GM21723 (cell line): ENCODE results near the gene KCTD10.

Source experiments
- ATAC-seq: cut with Tn5 transposase; IDR thresholded peaks from one replicate; pipeline ENCODE4 v1.9.1; 2021; ENCODE audit warnings: mild to moderate bottlenecking, moderate library complexity; ENCODE audit not compliant: unreplicated experiment

KCTD10 gene, protein sequence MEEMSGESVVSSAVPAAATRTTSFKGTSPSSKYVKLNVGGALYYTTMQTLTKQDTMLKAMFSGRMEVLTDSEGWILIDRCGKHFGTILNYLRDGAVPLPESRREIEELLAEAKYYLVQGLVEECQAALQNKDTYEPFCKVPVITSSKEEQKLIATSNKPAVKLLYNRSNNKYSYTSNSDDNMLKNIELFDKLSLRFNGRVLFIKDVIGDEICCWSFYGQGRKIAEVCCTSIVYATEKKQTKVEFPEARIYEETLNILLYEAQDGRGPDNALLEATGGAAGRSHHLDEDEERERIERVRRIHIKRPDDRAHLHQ

DNA sequence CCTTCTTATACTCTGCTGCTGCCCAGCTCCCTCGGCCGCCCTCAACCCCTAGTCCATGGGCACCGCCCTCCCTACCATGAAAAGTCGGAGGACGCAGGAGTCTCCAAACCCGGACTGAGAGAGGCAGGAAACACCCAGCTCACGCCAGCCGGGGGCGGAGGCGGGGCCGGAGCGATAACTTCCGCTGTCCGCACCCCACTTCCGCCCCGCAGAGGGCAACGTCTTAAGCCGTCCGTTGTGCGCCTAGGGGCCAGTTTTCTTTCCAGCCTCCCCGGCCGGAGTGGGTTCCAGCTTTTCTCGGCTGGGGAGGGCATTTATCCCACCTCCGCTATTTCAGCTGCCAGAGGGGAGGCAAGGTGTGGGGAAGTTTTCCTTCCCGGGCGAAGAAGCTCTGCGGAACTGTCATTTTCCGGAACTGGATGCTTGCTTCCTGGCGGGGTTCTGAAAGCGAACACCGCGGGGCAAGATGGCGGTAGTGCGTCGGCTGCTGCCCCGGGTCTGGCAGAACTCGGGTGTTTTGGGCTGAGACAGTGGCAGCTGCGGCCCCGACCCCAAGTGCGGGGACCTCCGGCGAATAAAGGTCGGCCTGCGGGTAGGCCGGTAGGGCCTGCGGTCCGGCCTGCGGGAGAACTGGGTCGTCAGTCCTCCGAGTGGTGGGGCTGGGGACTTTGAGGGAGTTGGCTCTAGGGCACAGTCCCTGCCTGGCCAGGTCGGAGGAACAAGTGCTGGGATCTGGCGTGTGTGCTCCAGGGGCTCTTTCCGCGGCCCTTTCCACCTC lies at the start of gene KCTD10, which contains the start of gene UBE3B:
Gene KCTD10 (minus strand): TSS at position 116 of the 778 bp plus-strand sequence. CDS start 38 bp downstream, at position 78.
Gene UBE3B (plus strand): TSS at position 450 of the 778 bp plus-strand sequence. CDS start 5,918 bp downstream, outside the sequence.
- ATAC-seq = peak; percentile 93

DNA sequence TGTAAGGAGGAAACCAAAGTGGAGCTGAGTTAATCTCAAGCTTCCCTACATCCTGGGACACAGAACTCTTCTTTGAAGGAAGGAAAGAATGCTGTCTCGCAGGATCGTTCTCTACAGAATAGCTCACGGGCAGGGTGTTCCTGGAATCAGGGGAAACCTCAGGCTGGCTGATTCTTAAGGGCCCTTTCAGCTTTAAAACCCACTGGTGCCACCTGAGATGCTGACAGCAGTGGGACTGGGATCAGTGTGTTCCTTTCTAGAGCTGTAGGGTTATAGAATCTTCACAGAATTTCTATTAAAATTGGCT lies 48.1 kb upstream of the KCTD10 start:
- ATAC-seq = no peak

DNA sequence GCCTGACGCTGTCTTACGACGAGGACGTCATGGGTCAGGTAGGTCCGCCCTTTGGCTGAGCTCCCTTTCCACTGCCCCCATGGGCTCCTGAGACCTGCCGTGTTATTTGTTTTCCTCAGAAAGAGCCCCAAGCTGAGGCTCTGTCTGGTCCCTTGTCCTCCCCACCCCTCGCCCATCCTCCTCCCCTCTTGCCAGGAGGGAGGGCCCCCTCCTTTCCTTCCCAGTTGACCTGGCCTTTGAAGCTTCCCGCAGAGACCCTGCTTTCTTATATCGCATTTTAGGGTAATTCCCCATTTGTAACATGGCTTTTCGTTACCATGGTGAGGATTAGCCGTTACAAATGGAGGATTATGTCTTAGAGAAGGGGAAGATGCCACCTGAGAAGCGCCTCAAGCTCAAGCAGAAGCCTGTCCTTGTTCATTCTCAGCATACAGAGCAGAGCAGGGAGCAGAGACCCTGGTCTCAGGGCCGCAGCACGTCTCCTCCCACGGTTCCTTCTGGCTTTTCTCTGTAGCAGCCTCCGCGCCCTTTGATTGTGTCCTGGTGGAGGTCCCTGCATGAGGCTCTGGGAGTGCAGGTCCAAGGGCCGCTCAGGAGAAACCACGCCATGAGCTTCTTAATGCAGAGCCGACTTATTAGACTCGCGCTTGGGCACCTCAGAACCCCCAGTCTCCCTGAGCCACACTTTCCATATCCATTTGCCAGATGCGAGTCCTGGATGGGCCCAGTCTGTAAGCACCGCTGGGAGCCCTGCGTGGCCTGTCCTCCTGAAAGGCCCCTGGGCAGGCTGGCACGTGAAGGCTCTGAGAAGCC lies 47.6 kb upstream of the KCTD10 start:
- no peak for ATAC-seq

DNA sequence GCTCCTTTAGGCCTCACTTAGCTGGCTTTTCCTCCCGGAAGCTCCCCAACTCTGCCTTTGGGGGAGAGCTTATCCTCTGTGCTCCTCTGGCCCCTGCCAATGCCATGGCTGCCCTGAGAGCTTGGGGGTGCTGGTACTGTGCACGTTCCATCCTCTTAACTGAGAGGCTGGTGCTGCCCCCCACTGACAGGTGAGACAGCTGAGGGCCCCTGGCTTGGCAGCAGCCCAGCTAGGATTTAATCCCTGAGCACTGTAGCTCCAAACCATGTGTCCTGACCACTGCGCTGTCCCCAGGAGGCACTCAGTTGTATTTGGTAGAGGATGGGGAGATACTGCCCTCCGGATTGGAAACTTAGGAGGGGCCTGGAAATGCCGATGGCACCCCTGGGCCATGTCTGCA lies 46.4 kb upstream of the KCTD10 start:
- ATAC-seq = no peak

DNA sequence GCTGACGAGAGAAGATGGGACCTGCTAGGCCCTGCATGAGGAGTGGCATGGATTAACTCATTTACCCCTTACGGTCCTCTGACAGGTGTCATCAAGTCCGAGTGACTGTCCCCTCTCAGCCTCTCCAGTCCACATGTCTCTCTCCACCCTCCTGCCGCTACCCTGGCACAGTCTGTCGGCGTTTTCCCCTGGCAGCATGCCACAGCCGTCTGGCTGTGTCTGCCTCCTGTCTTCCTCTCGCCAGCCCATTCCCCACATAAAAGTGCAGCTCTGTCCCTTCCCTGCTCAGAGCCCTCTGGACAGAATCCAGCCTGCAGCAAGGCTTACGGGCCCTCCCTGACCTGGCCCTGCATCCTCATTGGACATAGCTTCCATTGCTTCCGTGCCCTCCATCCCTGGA lies 46.0 kb upstream of the KCTD10 start:
- ATAC-seq = no peak

DNA sequence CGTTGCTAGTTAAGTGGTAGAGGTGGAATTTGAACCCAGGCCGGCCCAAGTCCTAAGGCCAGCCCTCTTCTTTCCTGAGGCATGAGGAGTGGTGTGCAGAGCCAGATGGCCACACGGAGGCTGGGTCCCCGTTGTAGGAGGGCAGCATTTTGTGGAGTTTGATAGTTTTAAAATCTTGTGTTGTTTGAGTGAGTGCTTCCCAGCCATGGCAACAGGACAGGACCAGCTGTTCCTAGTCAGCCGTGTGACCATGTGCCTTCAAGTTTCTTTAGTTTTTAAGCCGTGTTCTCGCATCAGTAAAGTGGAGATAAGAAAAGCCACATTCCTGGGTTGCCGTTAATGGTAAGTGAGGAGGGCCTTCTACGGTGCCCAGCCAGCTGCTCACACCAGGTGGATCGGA lies 44.7 kb upstream of the KCTD10 start:
- no peak for ATAC-seq

DNA sequence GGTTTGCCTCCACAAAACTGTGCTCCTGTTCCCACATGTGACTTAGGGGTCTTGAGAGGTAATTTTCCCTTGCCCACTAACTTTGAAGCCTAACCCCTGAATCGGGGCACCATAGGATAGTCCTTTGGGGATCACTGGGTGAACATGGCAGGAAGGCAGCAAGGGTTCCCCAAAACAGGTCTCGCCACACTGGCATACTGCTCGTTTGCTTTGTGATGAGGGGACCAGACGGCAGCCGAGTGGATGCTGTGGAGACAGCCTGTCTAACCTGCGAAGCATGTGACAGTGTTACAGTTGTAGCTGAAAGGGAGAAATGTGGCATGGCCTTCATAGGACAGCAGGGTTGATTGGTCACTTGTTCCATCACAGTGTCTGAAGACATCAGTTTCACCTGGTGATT lies 42.7 kb upstream of the KCTD10 start:
- ATAC-seq = no peak

DNA sequence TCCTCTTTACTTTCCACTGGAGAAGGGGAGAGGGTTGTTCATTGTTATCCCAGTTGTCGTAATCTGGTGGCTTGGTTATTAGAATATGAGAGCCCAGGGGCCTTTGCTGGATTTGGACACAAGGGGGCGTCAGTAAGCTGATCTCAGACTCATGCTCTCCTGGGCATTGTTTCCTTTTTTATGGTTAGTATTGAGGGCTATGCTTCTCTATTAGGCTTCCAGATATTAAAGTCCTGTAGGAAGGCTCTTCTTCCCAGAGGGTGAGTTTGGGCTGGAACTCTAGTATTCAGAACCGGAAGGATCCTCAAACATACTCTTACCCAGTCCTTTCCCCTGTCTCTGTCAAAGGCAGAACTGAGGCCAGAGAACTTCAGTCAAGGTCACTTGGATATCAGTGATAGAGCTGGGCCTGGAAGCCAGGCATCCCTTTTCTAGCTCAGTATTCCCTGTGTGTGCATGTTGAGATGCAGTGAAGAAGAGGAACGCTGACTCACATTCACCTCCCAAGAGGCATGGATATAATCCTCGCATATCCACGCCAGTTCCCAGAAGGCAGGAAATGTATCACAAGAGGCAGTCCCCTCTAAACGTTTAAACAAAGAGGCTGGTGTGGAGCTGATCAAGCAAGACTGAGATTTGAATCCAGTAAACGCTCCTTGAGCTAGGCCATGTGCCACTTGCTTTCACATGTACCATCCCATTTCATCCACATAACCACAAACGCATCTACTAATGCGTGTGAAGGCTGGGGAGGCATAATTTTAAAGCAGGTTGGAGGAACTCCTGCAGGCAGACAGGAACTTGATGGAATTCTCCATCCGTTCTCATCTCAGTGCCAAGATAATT lies 41.9 kb upstream of the KCTD10 start:
- no peak for ATAC-seq

DNA sequence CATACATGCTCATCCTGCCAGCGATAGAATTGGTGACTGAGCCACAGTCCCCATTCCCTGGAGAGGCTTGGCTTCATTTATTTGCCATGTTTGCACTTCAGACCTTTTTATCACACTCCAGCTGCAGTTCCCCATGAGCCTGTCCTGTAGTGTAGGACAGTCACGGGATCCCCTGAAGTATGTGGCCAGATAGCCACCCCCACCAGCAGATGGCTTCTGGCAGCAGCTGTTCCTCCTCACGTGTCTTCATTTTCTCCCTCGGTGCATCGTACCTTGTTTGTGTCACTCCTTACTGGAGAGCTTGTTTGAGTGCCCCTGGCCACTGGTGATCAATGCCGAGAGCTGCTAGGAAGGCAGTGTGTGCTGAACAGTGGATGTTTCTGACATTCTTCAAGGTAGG lies 40.5 kb upstream of the KCTD10 start:
- ATAC-seq = no peak

DNA sequence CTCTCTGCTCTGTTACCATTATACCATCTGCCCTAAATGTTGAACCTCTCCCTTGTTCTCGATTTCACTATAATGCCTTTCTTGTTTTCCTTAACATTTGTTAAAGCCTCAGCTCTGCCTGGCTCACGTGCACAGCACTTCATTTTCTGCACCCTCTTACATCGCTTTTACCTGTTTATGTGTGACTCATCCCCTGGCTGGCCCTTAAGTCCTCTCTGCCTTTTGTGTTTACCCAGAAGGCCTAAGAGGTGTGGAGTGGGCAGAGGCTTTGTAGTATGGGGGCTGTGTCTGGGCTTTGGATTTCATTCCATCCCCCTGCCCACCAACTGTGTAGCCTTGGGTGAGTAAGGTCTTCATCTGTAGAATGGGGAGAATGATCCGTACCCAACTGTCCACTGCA lies 36.9 kb upstream of the KCTD10 start:
- ATAC-seq = no peak

DNA sequence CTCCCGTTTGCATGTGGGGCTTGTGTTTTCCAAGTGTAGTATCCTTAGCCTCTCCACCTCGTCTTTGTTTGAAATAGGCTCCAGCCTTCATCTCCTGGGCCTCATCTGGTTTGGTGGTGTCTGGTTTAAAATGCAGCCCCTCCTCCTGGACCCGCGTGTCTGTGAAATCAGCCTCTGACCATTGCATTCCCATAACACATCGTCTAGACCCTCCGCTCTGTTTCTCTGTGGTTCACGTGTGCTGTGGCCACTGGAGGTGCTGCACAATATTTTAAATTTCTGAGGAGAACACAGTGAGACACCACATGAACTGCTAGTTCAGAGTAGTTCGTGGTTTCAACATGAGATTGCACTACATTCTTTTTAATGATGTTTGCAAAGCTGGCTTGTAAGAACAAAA lies 36.0 kb upstream of the KCTD10 start:
- no peak for ATAC-seq

DNA sequence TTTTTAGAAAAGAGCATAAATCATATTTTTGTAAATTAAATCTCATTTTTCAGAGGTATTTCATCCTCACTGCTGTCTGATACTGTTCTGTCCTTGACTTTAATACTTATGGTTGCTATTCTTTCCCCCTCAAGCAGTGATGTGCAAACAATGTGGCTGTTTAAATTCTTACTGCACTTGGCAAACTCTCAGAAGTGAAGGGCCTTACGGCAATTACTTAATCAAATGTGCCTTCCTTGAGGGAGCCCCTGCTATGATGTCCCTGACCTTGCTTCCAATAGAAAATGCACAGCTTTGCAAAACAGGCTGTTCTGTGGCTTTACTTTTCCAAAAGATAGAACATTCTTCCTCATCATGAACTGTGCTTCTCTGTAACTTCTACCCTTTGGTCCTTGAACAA lies 35.5 kb upstream of the KCTD10 start:
- no peak for ATAC-seq

DNA sequence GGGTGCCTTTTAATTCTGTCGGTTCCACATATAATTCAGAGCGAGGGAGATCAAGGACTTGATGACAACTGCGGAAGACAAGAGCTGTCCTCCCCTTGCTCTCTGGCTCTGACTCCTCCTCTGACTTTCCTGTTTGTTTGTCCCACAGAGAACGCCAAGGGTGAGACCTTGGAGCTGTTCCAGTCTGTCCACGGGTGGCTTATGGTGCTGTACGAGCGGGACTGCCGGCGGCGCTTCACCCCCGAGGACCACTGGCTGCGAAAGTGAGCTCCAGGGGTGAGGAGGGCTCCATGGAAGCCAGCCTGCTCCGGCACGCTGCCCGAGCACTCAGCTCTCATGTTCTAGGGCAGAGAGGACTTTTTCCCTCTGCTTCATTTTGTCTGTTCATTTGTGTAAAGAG lies 33.1 kb upstream of the KCTD10 start:
- no peak for ATAC-seq

DNA sequence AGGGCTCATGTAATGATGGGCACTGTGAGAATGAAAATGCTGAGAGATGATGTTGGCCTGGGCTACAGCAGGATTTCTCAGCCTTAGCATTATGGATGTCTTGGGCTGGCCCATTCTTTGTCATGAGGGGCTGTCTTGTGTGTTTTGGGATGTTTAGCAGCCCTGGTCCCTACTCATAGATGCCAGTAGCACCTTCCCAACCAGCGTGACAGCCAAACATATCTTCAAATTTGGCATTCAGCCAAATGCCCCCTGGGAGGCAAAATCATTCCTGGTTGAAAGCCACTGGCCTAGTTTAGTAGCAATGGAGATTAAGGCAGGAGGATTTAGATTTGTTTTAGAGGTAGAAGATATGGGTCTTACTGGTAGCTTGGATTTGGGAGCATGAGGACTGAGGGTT lies 27.0 kb upstream of the KCTD10 start:
- ATAC-seq = no peak

DNA sequence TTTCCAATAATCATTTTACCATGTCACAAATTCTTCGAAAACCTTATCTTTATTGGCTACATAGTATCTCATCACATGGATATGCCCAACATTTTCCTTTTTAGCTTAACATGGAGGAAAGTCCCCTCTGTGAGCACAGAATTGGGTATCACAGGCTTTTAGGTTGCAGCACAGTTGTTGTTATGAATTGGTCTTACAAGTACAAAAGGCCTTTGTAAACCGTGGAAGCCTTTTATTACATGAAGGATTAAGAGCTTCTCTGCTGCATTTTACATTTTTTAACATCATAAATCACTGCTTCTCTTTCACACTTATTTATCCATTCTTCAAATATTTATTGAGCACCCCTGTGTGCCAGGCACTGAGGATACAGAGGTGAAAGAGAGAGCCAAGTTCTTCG lies 26.5 kb upstream of the KCTD10 start:
- ATAC-seq = no peak

DNA sequence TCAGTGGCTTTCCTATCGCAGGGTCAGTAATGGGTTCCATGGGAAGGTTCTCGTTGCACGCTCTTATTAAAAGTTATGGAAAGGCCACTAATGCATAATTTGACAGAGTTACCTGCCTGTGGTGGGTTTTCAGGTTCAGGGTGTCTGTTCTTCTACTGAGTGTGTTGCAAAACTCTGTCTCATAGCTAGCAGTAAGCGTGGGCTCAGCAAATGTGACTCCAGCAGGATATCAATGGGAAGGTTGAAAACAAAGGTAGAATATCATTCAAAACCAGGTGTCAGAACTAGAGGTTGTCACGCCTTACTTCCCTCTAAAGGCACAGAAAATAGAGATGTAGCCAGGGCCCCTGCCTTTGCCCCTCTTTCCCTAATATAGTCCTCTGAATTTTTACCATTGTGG lies 25.2 kb upstream of the KCTD10 start:
- no peak for ATAC-seq

DNA sequence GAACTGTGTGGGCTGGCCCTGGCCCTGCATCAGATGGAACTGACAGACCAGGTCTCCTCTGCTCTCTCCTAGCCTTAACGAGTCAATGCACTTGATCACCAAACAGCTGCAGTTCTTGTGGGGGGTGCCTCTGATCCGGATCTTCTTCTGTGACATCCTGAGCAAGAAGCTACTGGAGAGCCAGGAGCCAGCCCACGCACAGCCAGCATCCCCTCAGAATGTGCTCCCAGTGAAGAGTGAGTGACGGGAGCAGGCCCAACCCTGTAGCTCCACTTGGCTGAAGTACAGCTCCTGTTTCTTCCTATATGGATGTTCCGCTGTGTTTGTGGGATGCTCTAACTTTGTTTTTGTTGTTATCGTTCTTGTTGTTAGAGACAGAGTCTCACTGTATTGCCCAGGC lies 24.2 kb upstream of the KCTD10 start:
- no peak for ATAC-seq

DNA sequence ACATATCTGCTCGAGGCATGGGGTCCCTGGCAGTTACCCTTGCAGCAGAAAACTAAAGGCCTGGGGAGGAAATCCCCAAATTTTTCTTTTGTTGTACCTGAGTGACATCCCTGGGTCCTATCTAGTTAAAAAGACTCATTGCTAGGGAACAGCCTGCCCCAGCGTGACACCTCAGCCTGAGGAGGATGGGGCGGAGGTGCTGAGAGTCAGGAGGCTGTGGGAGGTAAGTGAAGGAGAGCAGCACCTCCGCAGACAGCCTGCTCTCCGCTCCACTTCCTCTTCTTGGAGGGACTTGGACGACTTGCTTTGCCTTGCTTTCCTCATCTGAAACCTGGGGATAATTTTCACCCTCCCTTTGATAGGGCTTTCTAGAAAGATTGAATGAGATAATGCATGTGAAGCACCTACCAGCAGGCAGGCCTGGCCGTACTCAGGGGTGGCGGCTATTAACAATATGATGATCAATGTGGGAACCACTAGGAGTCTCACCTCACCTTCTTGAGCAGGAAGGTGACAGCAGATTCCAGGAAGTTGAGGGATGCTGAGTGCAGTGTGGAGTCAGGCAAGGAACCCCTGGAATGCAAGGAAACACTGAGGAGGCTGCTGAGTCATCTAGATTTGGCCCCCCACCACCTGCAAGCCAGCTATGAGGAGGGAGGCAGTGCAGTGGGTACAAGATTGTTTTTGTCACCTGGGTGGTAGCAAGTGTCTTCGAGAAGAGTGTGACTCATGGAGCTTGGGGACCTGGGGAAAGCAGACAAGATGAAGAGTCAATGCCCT lies 23.5 kb upstream of the KCTD10 start:
- ATAC-seq = no peak

DNA sequence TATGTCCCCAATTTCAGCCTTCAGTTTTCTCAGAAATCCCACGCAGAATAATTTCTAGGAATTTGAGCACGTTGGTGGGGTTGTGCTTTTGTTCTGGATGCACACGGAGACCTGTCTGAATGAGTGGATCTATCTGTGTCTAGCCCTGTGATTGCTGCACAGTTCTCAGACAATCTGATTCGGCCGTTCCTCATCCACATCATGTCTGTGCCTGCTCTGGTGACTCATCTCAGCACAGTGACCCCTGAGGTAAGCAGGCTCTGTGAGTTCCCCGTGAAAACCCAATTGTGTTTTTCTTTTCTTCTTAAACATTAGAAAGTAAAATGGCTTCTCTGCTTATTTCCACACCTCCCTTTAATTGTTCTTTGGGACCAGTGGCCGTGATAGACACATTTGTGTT lies 20.6 kb upstream of the KCTD10 start:
- no peak for ATAC-seq

DNA sequence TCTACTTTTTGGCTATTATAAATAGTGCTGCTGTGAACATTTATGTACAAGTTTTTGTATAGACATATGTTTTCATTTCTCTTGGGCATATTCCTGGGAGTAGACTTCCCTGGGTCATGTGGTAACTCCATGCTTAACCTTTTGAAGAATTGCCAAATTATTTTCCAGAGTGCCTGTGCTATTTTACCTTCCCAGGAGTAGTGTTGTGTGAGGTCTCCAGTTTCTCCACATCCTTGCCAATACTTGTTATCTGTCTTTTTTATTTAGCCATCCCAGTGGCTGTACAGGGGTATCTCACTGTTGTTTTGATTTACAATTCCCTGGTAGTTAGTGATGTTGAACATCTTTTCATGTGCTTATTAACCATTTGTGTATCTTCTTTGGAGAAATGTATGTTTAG lies 19.2 kb upstream of the KCTD10 start:
- no peak for ATAC-seq
